ENCODE measurements around the gene SLC46A3.

Gene SLC46A3

GRCh38 chr13:28650284-28650683 lies 68.5 kb downstream of the SLC46A3 start:
- ChIA-PET POLR2A (no interaction called here), CTCF (no interaction called here)
- H3K4me3 ChIP-seq (ENCODE audit: low read depth, low read length): no peak overlapping the region
- H3K9me3 ChIP-seq (ENCODE audit: control insufficient read depth, insufficient read depth, low read depth, low read length): no peaks in the 10 kb centered on the region
- H3K27ac ChIP-seq (ENCODE audit: extremely low read depth, low read depth, low read length): no peak overlapping the region
- H3K36me3 ChIP-seq (ENCODE audit: control insufficient read depth in 2 of 2, insufficient read depth in 1 of 2, low read length in 2 of 2): no peaks in the 10 kb centered on the region
- no peaks in the 10 kb centered on the region for H3K4me1 ChIP-seq (ENCODE audit: control insufficient read depth, insufficient read depth, low read length)
- no peak for TF ChIP-seq KLF1 (tag by site-specific recombination; IDR thresholded peaks at IDR 0.05)
- no peak for TF ChIP-seq ZNF112 (tag by site-specific recombination; IDR thresholded peaks at IDR 0.05)
- no peak for TF ChIP-seq ZNF184 (tag by site-specific recombination; IDR thresholded peaks at IDR 0.05)
- TF ChIP-seq MEIS1 (CRISPR knock-in tag; IDR thresholded peaks at IDR 0.05; ENCODE audit: borderline replicate concordance): no peak
- TF ChIP-seq ZNF302 (tag by site-specific recombination; IDR thresholded peaks at IDR 0.05; ENCODE audit: low read depth): no peak
- TF ChIP-seq, protein P1, sequence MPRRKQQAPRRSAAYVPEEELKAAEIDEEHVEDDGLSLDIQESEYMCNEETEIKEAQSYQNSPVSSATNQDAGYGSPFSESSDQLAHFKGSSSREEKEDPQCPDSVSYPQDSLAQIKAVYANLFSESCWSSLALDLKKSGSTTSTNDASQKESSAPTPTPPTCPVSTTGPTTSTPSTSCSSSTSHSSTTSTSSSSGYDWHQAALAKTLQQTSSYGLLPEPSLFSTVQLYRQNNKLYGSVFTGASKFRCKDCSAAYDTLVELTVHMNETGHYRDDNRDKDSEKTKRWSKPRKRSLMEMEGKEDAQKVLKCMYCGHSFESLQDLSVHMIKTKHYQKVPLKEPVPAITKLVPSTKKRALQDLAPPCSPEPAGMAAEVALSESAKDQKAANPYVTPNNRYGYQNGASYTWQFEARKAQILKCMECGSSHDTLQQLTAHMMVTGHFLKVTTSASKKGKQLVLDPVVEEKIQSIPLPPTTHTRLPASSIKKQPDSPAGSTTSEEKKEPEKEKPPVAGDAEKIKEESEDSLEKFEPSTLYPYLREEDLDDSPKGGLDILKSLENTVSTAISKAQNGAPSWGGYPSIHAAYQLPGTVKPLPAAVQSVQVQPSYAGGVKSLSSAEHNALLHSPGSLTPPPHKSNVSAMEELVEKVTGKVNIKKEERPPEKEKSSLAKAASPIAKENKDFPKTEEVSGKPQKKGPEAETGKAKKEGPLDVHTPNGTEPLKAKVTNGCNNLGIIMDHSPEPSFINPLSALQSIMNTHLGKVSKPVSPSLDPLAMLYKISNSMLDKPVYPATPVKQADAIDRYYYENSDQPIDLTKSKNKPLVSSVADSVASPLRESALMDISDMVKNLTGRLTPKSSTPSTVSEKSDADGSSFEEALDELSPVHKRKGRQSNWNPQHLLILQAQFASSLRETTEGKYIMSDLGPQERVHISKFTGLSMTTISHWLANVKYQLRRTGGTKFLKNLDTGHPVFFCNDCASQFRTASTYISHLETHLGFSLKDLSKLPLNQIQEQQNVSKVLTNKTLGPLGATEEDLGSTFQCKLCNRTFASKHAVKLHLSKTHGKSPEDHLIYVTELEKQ (tag by site-specific recombination; IDR thresholded peaks at IDR 0.05; ENCODE audit: borderline replicate concordance): no peak
- no peak for TF ChIP-seq GFI1B (tag by site-specific recombination; IDR thresholded peaks at IDR 0.05)
- TF ChIP-seq ZNF621 (tag by site-specific recombination; IDR thresholded peaks at IDR 0.05): no peak
